ES-I3 (cell line): ENCODE data around the gene CFAP61.

Source experiments
- H3K36me3 ChIP-seq: 2 replicates; pipeline ENCODE4 v1.6.1; 2013; ENCODE audit warnings: mild to moderate bottlenecking, low read length, control low read depth, moderate library complexity; ENCODE audit not compliant: insufficient read depth
- H3K4me1 ChIP-seq: 2 replicates; pipeline ENCODE4 v1.6.1; 2013; ENCODE audit warnings: mild to moderate bottlenecking, control low read depth, low read length; ENCODE audit not compliant: insufficient read depth
- H3K9ac ChIP-seq: 2 replicates; pipeline ENCODE4 v1.6.1; 2013; ENCODE audit warnings: low read depth, mild to moderate bottlenecking, low read length, moderate library complexity
- H3K9me3 ChIP-seq: 2 replicates; pipeline ENCODE4 v1.6.1; 2013; ENCODE audit warnings: mild to moderate bottlenecking, low read length, moderate library complexity; ENCODE audit not compliant: control insufficient read depth, insufficient read depth

The CFAP61 gene

GRCh38 chr20:20273286-20273685, 221.0 kb downstream of the CFAP61 start:
- Histone ChIP-seq H3K9ac (no peak overlapping the region), H3K4me1 (no peaks in the 10 kb centered on the region), H3K36me3 (no peaks in the 10 kb centered on the region), H3K9me3 (no peaks in the 10 kb centered on the region)

GRCh38 chr20:20274821-20275220, 222.5 kb downstream of the CFAP61 start:
- Histone ChIP-seq H3K9me3 (no peaks in the 10 kb centered on the region), H3K9ac (no peak overlapping the region), H3K4me1 (no peaks in the 10 kb centered on the region), H3K36me3 (no peaks in the 10 kb centered on the region)

GRCh38 chr20:20275636-20276035, 223.3 kb downstream of the CFAP61 start:
- H3K9me3 ChIP-seq, result no peaks in the 10 kb centered on the region
- H3K36me3 ChIP-seq, result no peaks in the 10 kb centered on the region
- no peaks in the 10 kb centered on the region for H3K4me1 ChIP-seq
- no peak overlapping the region for H3K9ac ChIP-seq

- no peaks in the 10 kb centered on the region for H3K9me3 ChIP-seq
- no peak overlapping the region for H3K9ac ChIP-seq
- no peaks in the 10 kb centered on the region for H3K4me1 ChIP-seq
- no peaks in the 10 kb centered on the region for H3K36me3 ChIP-seq
Measured at GRCh38 chr20:20276811-20277530, 224.6 kb downstream of the CFAP61 start.

GRCh38 chr20:20277894-20278335, 225.6 kb downstream of the CFAP61 start:
- Histone ChIP-seq H3K9ac (no peak overlapping the region), H3K9me3 (no peaks in the 10 kb centered on the region), H3K4me1 (no peaks in the 10 kb centered on the region), H3K36me3 (no peaks in the 10 kb centered on the region)

GRCh38 chr20:20286061-20286460, 233.7 kb downstream of the CFAP61 start:
- Histone ChIP-seq H3K4me1 (no peaks in the 10 kb centered on the region), H3K9ac (no peak overlapping the region), H3K9me3 (no peaks in the 10 kb centered on the region), H3K36me3 (no peaks in the 10 kb centered on the region)

GRCh38 chr20:20289331-20289730, 237.0 kb downstream of the CFAP61 start:
- Histone ChIP-seq H3K9me3 (no peaks in the 10 kb centered on the region), H3K36me3 (no peaks in the 10 kb centered on the region), H3K4me1 (no peaks in the 10 kb centered on the region), H3K9ac (no peak overlapping the region)

- Histone ChIP-seq H3K9ac (no peak overlapping the region), H3K4me1 (no peaks in the 10 kb centered on the region), H3K9me3 (no peaks in the 10 kb centered on the region), H3K36me3 (no peaks in the 10 kb centered on the region)
Measured at GRCh38 chr20:20292472-20292871, 240.1 kb downstream of the CFAP61 start.

- Histone ChIP-seq H3K4me1 (no peaks in the 10 kb centered on the region), H3K9ac (no peak overlapping the region), H3K36me3 (no peaks in the 10 kb centered on the region), H3K9me3 (no peaks in the 10 kb centered on the region)
Measured at GRCh38 chr20:20293141-20293540, 240.8 kb downstream of the CFAP61 start.

GRCh38 chr20:20293691-20294385, 241.5 kb downstream of the CFAP61 start:
- Histone ChIP-seq H3K9ac (no peak overlapping the region), H3K36me3 (no peaks in the 10 kb centered on the region), H3K9me3 (no peaks in the 10 kb centered on the region), H3K4me1 (no peaks in the 10 kb centered on the region)

GRCh38 chr20:20295621-20296498, 243.5 kb downstream of the CFAP61 start:
- Histone ChIP-seq H3K36me3 (no peaks in the 10 kb centered on the region), H3K9me3 (no peaks in the 10 kb centered on the region), H3K9ac (no peak overlapping the region), H3K4me1 (no peaks in the 10 kb centered on the region)

- H3K9ac ChIP-seq, result no peak overlapping the region
- H3K36me3 ChIP-seq, result no peaks in the 10 kb centered on the region
- H3K9me3 ChIP-seq, result no peaks in the 10 kb centered on the region
- H3K4me1 ChIP-seq, result no peaks in the 10 kb centered on the region
Measured at GRCh38 chr20:20297181-20297580, 244.8 kb downstream of the CFAP61 start.

GRCh38 chr20:20297752-20298151, 245.4 kb downstream of the CFAP61 start:
- no peaks in the 10 kb centered on the region for H3K9me3 ChIP-seq
- no peaks in the 10 kb centered on the region for H3K36me3 ChIP-seq
- no peak overlapping the region for H3K9ac ChIP-seq
- H3K4me1 ChIP-seq, result no peaks in the 10 kb centered on the region

GRCh38 chr20:20299904-20300303, 247.6 kb downstream of the CFAP61 start:
- Histone ChIP-seq H3K9me3 (no peaks in the 10 kb centered on the region), H3K36me3 (no peaks in the 10 kb centered on the region), H3K4me1 (no peaks in the 10 kb centered on the region), H3K9ac (no peak overlapping the region)
